Activated naive CD8-positive, alpha-beta T cell treated with anti-CD3 and anti-CD28 coated beads, Interleukin-2, amount 10 ng/mL, durations not matched to agents 7 days and 5 days (primary cell): ENCODE measurements around the gene ABCG5. TPM values are rescaled to one million over a fixed set of nuclear protein-coding genes. Genes with fewer than 3 reads are reported as not detected.

Experiments
- ATAC-seq: fragments of 150-1000 bp; cut with Tn5 transposase; one replicate; pipeline ENCODE4 v1.10.0; 2021; ENCODE audit warnings: low read depth, moderate library complexity
- POLR2A ChIA-PET: fragments of 350-600 bp; sonication (Branson Sonifier 250); formaldehyde crosslinking; loops from one replicate; lab custom pipeline; 2021; ENCODE audit warnings: antibody characterized with exemption; lab: Charles Lee
- DNase-seq: peaks from one replicate; pipeline ENCODE4 v3.0.0; 2021
- H3K27ac Mint-ChIP-seq: one replicate; pipeline ENCODE4 v1.8.0; 2022; ENCODE audit warnings: mild to moderate bottlenecking, mixed read lengths
- H3K27me3 Mint-ChIP-seq: one replicate; pipeline ENCODE4 v1.8.0; 2022; ENCODE audit warnings: mild to moderate bottlenecking, moderate library complexity, mixed read lengths
- H3K36me3 Mint-ChIP-seq: one replicate; pipeline ENCODE4 v1.8.0; 2021; ENCODE audit warnings: mild to moderate bottlenecking, mixed read lengths
- H3K4me1 Mint-ChIP-seq: one replicate; pipeline ENCODE4 v1.8.0; 2021; ENCODE audit warnings: mixed read lengths
- H3K4me3 Mint-ChIP-seq: one replicate; pipeline ENCODE4 v1.8.0; 2022; ENCODE audit warnings: mild to moderate bottlenecking, moderate library complexity, mixed read lengths
- H3K9me3 Mint-ChIP-seq: one replicate; pipeline ENCODE4 v1.8.0; 2021; ENCODE audit warnings: mixed read lengths
- total RNA-seq, 2 experiments: library from RNA; stranded (reverse); gene quantifications; one replicate each; pipeline ENCODE4 v1.2.3, GENCODE V29; 2021

ABCG5 gene
- total RNA-seq, 2 experiments from 2014 or later = not detected

DNA sequence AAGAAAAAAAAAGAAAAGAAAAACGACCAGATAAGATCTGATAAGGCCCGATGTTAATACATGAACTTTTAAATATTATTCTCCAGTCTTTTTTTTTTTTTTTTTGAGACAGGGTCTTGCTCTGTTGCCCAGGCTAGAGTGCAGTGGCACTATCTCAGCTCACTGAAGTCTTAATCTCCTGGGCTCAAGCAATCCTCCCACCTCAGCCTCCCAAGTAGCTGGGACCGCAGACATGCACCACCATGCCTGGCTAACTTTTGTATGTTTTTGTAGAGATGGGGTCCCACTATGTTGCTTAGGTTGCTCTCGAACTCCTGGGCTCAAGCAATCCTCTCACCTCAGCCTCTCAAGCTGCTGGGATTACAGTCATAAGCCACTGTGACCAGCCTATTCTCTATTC lies 1.6 kb downstream of the ABCG5 start:
- H3K36me3 Mint-ChIP-seq = no peaks in the 10 kb centered on the region
- ATAC-seq (no peak), DNase-seq (no peak)
- H3K9me3 Mint-ChIP-seq = no peaks in the 10 kb centered on the region
- no peak overlapping the region for H3K27ac Mint-ChIP-seq
- peaks cover 20% of the 10 kb centered on the region for H3K27me3 Mint-ChIP-seq
- no peak overlapping the region for H3K4me3 Mint-ChIP-seq
- POLR2A ChIA-PET = no interaction called here
- no peaks in the 10 kb centered on the region for H3K4me1 Mint-ChIP-seq

DNA sequence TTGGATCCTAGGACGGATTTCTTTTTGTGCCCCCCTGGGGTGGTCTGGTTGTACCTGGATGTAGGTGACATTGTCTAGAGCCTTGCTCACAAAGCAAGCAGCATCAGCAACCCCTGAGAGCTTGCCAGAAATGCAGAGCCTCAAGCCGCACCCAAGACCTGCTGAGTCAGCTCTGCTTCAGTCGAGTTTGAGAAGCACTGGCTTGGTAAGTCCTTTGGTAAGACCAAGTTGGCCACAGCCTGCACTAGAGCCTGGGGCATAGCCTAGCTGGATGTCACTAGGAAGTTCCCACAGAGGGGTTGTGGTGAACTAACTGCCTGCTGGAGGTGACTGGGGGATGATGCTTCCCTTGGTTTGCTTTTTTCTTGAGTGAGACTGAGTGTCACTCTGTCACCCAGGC lies 6.2 kb downstream of the ABCG5 start:
- Mint-ChIP-seq H3K27me3 (peaks cover 40% of the 10 kb centered on the region), H3K27ac (no peak overlapping the region), H3K36me3 (no peaks in the 10 kb centered on the region), H3K4me1 (peaks cover 4% of the 10 kb centered on the region), H3K9me3 (no peaks in the 10 kb centered on the region), H3K4me3 (no peak overlapping the region)
- ATAC-seq (no peak), DNase-seq (no peak)
- POLR2A ChIA-PET = no interaction called here

DNA sequence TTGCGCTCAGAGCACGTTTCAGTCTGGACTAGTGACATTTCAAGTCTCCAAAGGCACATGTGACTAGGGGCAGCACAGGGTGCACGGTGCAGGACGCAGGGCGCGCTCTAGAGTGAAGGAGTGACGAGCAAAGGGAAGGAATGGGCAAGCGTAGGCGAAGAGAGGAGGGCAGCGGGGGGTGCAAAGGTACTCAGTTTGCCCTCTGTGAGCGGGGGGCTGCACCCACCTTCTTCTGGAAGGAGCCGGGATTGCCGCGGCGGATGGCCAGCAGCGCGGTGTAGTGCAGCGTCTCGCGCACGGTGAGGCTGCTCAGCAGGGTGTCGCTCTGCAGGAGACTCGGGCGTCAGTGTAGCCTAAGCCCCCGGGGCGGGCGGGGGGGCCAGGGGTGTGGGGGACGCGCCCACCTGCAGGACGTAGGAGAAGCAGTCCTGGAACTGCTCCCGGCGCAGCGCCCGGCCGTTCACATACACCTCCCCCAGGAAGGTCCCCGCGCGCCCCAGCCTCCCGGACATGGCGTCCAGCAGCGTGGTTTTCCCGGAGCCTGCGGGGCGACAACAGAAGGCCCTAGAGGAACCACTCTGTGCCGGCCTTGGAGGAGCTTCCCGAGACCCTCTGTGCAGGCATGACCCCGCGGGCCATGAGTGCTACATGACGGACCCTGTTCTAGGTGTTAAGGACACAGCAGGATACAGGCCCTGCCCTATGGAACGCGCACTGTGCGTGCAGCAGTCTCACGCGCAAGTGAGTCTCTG lies 6.9 kb downstream of the ABCG5 start:
- Mint-ChIP-seq H3K4me3 (no peak overlapping the region), H3K4me1 (peaks cover 4% of the 10 kb centered on the region), H3K27me3 (peaks cover 36% of the 10 kb centered on the region), H3K27ac (no peak overlapping the region), H3K36me3 (no peaks in the 10 kb centered on the region), H3K9me3 (no peaks in the 10 kb centered on the region)
- DNase-seq = no peak
- POLR2A ChIA-PET = no interaction called here
- no peak for ATAC-seq

DNA sequence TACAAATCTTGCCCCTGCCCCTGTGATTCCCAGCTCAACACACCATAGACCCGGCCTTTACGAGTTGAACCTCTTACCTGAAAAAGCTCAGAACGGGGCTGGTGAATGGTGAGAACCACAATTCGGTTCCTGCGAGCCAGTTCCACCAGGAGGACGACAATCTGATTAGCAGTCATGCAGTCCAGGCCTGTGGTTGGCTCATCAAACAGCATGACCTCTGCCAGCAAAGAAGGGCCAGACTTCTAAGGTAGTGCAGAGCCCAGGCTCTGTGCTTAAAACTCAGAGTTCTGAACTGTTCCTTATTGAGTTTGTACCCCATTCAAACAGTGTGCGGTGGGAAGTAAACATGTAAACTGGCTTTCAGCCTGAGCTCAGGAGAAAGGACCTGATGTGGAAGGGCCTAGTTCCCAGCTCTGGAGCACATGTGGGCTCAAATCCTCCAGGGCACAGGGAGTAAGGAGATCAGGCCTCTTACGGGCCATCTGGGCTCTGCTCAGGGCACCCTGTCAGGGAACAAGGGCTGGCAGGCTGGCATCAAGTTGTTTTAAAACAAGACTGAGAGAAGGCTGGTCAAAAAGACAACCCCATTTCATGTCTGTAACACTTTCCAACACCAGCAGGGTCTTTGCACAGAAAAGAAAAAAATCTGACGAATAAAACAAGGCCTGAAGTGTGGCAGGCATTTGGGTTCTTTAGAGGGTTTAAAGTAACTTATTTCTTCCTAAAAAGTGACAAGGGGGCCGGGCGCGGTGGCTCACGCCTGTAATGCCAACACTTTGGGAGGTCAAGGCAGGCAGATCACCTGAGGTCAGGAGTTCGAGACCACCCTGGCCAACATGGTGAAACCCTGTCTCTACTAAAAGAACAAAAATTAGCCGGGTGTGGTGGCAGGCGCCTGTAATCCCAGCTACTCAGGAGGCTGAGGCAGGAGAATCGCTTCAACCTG lies 12.1 kb downstream of the ABCG5 start:
- peaks cover 34% of the 10 kb centered on the region for H3K27me3 Mint-ChIP-seq
- DNase-seq (no peak), ATAC-seq (no peak)
- H3K4me1 Mint-ChIP-seq = peaks cover 3% of the 10 kb centered on the region
- POLR2A ChIA-PET = no interaction called here
- H3K9me3 Mint-ChIP-seq = no peaks in the 10 kb centered on the region
- no peak overlapping the region for H3K4me3 Mint-ChIP-seq
- H3K27ac Mint-ChIP-seq = no peak overlapping the region
- no peaks in the 10 kb centered on the region for H3K36me3 Mint-ChIP-seq

DNA sequence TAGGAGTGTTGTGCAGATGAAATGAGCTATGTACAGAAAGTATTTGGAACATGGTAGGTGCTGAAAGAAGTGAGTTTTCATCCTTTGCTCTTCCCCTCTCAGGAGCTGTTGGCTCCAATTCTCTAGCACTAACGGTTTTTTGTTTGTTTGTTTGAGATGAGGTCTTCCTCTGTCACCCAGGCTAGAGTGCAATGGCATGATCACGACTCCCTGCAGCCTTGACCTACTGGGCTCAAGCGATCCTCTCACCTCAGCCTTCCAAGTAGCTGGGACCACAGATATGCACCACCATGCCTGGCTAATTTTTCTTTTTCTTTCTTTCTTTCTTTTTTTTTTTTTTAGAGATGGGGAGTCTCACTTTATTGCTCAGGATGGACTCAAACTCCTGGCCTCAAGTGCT lies 12.8 kb downstream of the ABCG5 start:
- no peak overlapping the region for H3K4me3 Mint-ChIP-seq
- no peak overlapping the region for H3K27ac Mint-ChIP-seq
- H3K4me1 Mint-ChIP-seq = no peaks in the 10 kb centered on the region
- no peaks in the 10 kb centered on the region for H3K9me3 Mint-ChIP-seq
- H3K27me3 Mint-ChIP-seq = peaks cover 31% of the 10 kb centered on the region
- DNase-seq (no peak), ATAC-seq (no peak)
- H3K36me3 Mint-ChIP-seq = no peaks in the 10 kb centered on the region
- POLR2A ChIA-PET = no interaction called here

DNA sequence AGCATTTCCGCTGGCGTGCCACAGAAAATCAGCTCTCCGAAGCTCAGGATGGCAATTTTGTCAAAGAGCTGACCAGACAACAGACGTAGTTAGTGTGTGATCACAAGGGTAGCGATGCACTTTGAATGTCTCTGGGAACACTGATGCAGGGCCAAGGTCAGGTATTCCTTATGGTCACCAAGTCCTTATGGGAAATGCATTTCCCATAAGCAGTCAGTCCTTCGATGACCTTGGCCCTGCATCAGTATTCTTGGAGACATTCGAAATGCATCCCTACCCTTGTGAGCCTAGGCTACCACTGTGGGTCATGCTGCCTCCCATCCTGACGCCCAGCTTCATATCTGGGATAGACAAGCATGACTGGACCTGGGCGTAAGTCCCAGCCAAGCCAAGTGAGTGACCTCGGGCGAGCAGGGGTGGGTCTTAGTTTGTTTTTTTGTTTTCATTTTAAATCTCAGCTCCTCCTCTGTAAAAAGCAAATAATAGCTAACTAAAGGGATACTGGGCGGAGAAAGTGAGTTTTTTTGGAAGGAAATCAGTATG lies 13.6 kb downstream of the ABCG5 start:
- peaks cover 25% of the 10 kb centered on the region for H3K27me3 Mint-ChIP-seq
- no peaks in the 10 kb centered on the region for H3K4me1 Mint-ChIP-seq
- H3K36me3 Mint-ChIP-seq = no peaks in the 10 kb centered on the region

DNA sequence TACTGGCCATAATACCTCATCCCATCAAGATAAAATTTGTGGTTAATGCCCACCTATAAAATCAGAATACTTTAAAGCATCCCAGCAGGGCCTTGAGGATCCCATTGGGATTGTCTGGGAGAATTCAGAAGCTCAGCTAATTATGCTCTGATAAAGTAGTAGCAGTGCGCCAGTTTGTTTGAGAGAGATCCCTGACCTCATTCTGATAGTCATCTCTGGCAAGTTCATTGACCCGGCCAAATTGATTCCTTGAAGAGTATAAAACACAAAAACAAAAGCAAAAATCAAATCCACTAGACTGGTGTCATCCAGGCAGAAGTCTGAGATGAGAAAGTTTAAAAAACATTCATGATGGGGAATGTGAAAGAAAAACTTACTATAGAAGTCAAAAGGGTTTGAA lies 14.1 kb downstream of the ABCG5 start:
- no peaks in the 10 kb centered on the region for H3K9me3 Mint-ChIP-seq
- ATAC-seq (no peak), DNase-seq (no peak)

More for the DNA sequence above, 13.6 kb downstream of the ABCG5 start:
- DNase-seq = no peak
- H3K4me3 Mint-ChIP-seq = no peak overlapping the region
- no peak for ATAC-seq
- POLR2A ChIA-PET = no interaction called here
- no peaks in the 10 kb centered on the region for H3K9me3 Mint-ChIP-seq
- H3K27ac Mint-ChIP-seq = no peak overlapping the region

DNA sequence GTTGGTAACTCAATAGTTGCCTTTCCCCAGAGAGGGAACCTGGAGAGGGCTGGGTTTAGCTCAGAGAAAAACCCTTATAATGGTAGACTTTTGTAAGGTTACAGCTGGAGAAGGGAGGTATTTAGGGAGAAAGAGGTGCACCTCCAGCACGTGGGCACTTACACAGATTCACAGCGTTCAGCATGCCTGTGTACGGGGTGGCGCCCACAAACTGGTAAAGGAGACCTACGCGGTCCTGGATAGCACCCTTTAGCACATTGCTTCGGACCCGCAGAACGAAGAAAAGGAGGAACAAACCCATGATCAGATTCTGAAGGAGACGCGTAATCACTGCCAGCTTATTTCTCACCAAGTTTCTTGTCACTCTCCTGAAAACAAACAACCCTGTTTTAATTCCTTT lies 14.9 kb downstream of the ABCG5 start:
- H3K4me3 Mint-ChIP-seq = no peak overlapping the region
- no peaks in the 10 kb centered on the region for H3K4me1 Mint-ChIP-seq
- H3K27ac Mint-ChIP-seq = no peak overlapping the region
- POLR2A ChIA-PET = no interaction called here
- DNase-seq (no peak), ATAC-seq (no peak)
- peaks cover 14% of the 10 kb centered on the region for H3K27me3 Mint-ChIP-seq
- no peaks in the 10 kb centered on the region for H3K9me3 Mint-ChIP-seq
- H3K36me3 Mint-ChIP-seq = no peaks in the 10 kb centered on the region

More for the DNA sequence above, 14.1 kb downstream of the ABCG5 start:
- Mint-ChIP-seq H3K4me3 (no peak overlapping the region), H3K4me1 (no peaks in the 10 kb centered on the region), H3K36me3 (no peaks in the 10 kb centered on the region), H3K27ac (no peak overlapping the region), H3K27me3 (peaks cover 20% of the 10 kb centered on the region)
- POLR2A ChIA-PET = no interaction called here

DNA sequence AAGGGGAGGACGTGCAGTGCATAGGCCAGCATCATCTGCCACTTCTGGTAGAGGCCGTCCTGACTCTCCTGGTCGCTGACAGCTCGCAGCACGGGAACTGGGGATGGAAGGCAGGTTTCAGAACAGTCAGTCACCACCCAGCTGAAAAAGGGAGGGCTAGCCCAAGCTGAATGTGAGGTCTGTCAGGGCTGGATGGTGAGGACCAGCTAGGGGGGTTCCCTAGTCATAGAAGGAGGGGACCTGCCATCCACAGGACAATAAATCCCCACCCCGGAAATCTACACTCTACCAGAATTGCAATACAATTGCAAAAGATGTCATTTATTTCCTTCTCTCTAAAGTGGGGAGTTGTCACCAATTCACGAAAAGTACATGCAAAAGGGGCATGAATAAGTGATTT lies 15.8 kb downstream of the ABCG5 start:
- DNase-seq = no peak
- Mint-ChIP-seq H3K27ac (no peak overlapping the region), H3K4me3 (no peak overlapping the region), H3K27me3 (peaks cover 14% of the 10 kb centered on the region), H3K4me1 (no peaks in the 10 kb centered on the region), H3K36me3 (no peaks in the 10 kb centered on the region), H3K9me3 (no peaks in the 10 kb centered on the region)
- POLR2A ChIA-PET = no interaction called here
- no peak for ATAC-seq

DNA sequence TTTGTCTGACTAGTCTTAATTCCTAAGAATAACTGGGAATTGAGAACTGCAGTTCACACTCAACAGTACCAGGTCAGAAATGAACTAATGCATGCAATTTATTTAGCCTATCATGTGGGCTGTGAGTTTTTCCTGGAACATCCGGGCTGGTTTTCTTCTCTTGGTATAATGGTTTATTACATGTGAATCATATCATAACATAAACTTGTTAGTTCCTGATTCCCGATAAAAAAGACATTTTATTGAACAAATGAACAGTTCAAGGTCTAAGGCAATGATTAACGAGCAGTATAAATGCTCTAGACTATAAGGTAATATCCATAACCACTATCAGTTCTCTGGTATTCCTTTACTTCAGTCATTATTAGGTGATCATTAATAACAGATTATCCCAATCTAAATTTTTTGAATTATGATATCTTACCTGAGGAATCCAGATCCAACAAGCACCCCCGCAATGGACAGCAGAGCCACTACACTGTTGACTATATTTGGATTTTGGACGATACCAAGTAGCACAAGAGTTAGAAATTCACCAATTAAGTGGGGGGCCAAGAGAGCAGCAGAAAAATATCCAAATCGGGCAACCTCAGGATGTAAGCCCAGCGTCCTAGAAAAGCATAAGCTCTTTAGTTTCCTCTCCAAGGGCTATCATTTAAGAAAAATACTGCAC lies 19.0 kb downstream of the ABCG5 start:
- Mint-ChIP-seq H3K9me3 (no peaks in the 10 kb centered on the region), H3K4me3 (no peak overlapping the region), H3K27ac (no peak overlapping the region), H3K4me1 (no peaks in the 10 kb centered on the region), H3K36me3 (no peaks in the 10 kb centered on the region), H3K27me3 (peaks cover 13% of the 10 kb centered on the region)
- ATAC-seq (no peak), DNase-seq (no peak)
- POLR2A ChIA-PET = no interaction called here

DNA sequence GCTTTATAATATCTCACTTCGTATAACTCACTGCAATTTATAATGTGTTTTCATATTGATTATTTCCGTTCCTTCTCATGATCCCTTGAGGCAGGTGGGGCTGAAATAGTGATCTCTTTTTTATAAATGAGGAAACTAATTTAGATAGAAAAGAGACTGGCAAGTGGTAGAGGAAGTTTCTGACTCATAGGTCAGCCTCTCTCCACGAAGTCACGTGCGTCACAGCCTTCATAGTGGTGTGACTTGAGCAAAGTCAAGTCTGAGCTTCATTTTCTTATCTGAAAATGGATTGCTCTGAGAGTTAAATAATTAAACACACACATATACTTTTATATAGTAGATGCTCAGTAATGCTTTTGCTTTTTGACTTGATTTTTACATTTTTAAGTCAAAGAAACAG lies 19.9 kb downstream of the ABCG5 start:
- DNase-seq (no peak), ATAC-seq (no peak)
- H3K9me3 Mint-ChIP-seq = no peaks in the 10 kb centered on the region
- H3K4me3 Mint-ChIP-seq = no peak overlapping the region
- POLR2A ChIA-PET = no interaction called here
- no peaks in the 10 kb centered on the region for H3K4me1 Mint-ChIP-seq
- peaks cover 12% of the 10 kb centered on the region for H3K27me3 Mint-ChIP-seq
- H3K27ac Mint-ChIP-seq = no peak overlapping the region
- H3K36me3 Mint-ChIP-seq = no peaks in the 10 kb centered on the region

DNA sequence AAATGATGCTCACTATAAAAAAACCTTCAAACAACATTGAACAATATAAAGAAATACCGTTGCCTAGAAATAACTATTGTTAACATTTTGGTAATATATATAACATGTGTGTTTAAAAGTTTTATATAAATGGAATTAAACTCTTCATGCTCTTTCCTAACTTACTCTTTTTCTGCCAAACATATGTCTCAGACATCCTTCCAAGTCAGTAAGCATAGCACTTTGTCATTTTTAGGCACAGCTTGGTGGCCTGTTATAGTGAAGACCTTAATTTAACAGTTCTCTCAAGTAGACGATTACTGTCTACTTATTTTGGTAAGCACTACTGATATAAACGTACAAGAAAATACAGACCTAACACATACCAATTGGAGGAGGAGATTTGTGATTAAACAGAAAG lies 23.9 kb downstream of the ABCG5 start:
- Mint-ChIP-seq H3K27ac (no peak overlapping the region), H3K4me1 (no peaks in the 10 kb centered on the region), H3K9me3 (no peaks in the 10 kb centered on the region), H3K27me3 (no peaks in the 10 kb centered on the region), H3K36me3 (no peaks in the 10 kb centered on the region), H3K4me3 (no peak overlapping the region)
- DNase-seq = no peak
- no peak for ATAC-seq
- POLR2A ChIA-PET = no interaction called here

DNA sequence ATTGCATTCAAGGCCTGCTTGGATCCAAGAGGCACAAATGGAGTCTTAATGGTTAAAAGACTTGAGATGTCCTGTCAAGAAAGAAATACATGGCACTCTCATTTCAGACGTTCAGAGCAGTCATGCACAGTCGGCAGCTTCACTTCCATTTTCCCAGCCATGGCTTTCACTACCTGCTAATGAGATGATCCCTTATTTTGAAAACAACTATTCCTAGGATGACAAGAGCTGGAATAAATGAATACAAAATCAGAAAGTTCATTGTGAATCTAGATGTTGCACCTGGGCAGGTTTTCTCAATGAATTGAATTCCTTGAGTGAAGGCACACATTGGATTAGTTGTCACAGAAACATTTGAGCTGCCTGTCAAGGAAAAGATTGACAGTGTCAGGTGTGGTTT lies 25.7 kb downstream of the ABCG5 start:
- H3K4me3 Mint-ChIP-seq = no peak overlapping the region
- DNase-seq = no peak
- no peak for ATAC-seq
- H3K27ac Mint-ChIP-seq = no peak overlapping the region
- no peaks in the 10 kb centered on the region for H3K27me3 Mint-ChIP-seq
- H3K9me3 Mint-ChIP-seq = no peaks in the 10 kb centered on the region
- no peaks in the 10 kb centered on the region for H3K4me1 Mint-ChIP-seq
- POLR2A ChIA-PET = no interaction called here
- no peaks in the 10 kb centered on the region for H3K36me3 Mint-ChIP-seq
